Activated CD4-positive, alpha-beta T cell treated with anti-CD3 and anti-CD28 coated beads for 24 hours (primary cell): ENCODE results near the gene TBCK.

ENCODE experiments used
- DNase-seq, 2 donors: peaks; one replicate each; pipeline ENCODE4 v3.0.0-alpha.2; 2020; ENCODE audit warnings: low read depth in 2 of 2

The TBCK gene

GRCh38 chr4:106315968-106316772 lies at the start of gene TBCK, which contains the start of gene AIMP1:
TBCK (minus strand) TSS chr4:106316209; CDS start chr4:106308960, 7,249 bp downstream.
AIMP1 (plus strand) TSS chr4:106316550; CDS start chr4:106325010, 8,460 bp downstream.
- DNase-seq: peak; percentile 70

- no peak for DNase-seq
These were observed 49.6 kb upstream of the TBCK start for GRCh38 chr4:106365613-106366012.

- DNase-seq: no peak
These were observed 48.3 kb upstream of the TBCK start for GRCh38 chr4:106364282-106364681.

GRCh38 chr4:106362086-106362825 lies 46.2 kb upstream of the TBCK start:
- no peak for DNase-seq

GRCh38 chr4:106358899-106359298 lies 42.9 kb upstream of the TBCK start:
- DNase-seq: no peak

GRCh38 chr4:106355193-106355592 lies 39.2 kb upstream of the TBCK start:
- DNase-seq: no peak

- no peak for DNase-seq
These were observed 37.8 kb upstream of the TBCK start for GRCh38 chr4:106353786-106354185.

- no peak for DNase-seq
These were observed 35.0 kb upstream of the TBCK start for GRCh38 chr4:106351016-106351415.

GRCh38 chr4:106347167-106347566 lies 31.2 kb upstream of the TBCK start:
- DNase-seq: no peak

- DNase-seq: no peak
These were observed 28.6 kb upstream of the TBCK start for GRCh38 chr4:106344647-106344970.

- DNase-seq: no peak
These were observed 28.0 kb upstream of the TBCK start for GRCh38 chr4:106343865-106344646.

GRCh38 chr4:106340774-106341173 lies 24.8 kb upstream of the TBCK start:
- no peak for DNase-seq

- DNase-seq: no peak
These were observed 23.4 kb upstream of the TBCK start for GRCh38 chr4:106339431-106339830.

- DNase-seq: no peak
These were observed 22.7 kb upstream of the TBCK start for GRCh38 chr4:106338671-106339070.

GRCh38 chr4:106337916-106338315 lies 21.9 kb upstream of the TBCK start:
- DNase-seq: no peak

- no peak for DNase-seq
These were observed 20.6 kb upstream of the TBCK start for GRCh38 chr4:106336618-106337017.

- no peak for DNase-seq
These were observed 18.9 kb upstream of the TBCK start for GRCh38 chr4:106334741-106335470.

GRCh38 chr4:106333186-106333585 lies 17.2 kb upstream of the TBCK start:
- DNase-seq: no peak

GRCh38 chr4:106329041-106329618 lies 13.1 kb upstream of the TBCK start:
- no peak for DNase-seq

- DNase-seq: no peak
These were observed 9.8 kb upstream of the TBCK start for GRCh38 chr4:106325800-106326199.

- DNase-seq: no peak
These were observed 7.1 kb upstream of the TBCK start for GRCh38 chr4:106323119-106323518.
